ENCODE results near the gene CDK8.
"Not testable (repeated sequence)": the region's sequence is repeated elsewhere in the genome, so short reads cannot be mapped to it uniquely, and the experiment has no call there.

Gene CDK8

GRCh38 chr13:26254583-26255111 is 718 bp downstream of the CDK8 start:
- no peak for FAIRE-seq

DNA sequence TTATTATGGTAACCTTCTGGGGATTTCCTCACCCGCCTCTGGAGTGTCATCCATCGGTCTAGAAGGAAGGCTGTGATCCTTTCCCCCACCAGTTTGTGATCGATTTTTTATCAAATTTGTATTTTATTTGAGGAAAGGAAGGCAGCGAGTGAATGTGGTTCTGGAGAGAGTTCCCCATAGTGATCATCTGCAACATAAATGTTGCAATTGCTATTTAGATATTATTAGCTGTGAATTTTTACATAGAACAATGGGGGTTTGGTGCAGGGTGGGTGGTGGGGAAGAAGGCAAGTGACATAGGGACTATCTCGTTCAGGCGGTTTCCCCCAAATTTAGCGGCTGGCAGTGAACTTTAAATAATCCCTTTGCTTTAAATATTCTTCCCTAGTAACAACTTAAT is 1.2 kb downstream of the CDK8 start:
- FAIRE-seq, result no peak

- FAIRE-seq, result no peak
These were observed 1.9 kb downstream of the CDK8 start for GRCh38 chr13:26255691-26256277.

GRCh38 chr13:26257049-26257448 is 3.1 kb downstream of the CDK8 start:
- FAIRE-seq, result no peak

GRCh38 chr13:26259634-26260033 is 5.7 kb downstream of the CDK8 start:
- no peak for FAIRE-seq

DNA sequence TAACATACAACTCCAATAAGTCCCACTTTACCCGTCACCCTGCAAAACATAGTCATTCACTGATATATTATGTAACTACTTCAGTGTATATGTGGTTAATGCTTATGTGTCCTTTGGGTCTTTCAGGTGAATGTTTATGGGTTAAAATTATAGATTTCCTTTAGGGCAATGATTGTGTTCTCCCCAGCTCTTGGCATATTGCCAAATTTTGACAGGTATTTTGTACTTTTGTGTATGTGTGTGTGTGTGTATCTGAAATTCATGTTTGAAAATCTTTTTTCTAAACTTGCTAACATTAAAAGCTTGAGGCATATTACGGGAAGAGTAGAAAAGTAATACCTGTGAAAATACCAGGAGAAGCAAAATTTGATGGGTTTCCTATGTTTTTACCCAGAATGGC is 8.2 kb downstream of the CDK8 start:
- FAIRE-seq, result no peak

DNA sequence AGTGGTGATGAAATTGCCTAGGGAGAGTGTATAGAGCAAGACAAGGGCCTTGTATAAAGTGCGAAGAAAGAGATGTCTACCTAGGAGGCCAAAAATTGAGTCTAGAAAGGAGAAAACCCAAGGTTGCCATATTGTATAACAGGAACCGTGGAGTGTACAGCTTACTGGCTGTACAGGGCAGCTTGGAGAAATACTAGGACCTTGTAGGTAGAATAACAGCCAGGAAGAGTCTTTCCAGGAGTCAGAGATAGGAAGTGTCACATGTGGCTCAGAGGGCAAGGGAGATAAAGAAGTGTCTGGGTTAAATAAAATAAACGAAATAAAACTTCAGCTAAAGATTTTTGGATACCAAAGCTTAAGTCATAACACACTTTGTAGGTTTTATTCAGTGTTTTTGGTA is 12.4 kb downstream of the CDK8 start:
- no peak for FAIRE-seq

DNA sequence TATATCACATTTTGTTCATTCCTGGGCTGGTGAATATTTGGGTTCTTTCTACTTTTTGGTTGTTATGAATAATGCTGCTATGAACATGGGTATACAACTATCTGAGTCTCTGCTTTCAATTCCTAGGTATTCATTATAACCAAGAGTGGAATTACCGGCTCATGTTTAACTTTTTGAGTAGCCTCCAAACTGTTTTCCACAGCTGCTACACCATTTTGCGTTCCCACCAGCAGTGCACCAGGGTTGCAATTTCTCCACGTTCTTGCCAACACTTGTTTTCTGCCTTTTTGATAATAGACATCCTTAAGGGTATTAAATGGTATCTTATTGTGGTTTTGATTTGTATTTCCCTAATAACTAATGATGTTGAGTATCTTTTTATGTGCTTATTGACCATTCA is 16.8 kb downstream of the CDK8 start:
- no peak for FAIRE-seq

DNA sequence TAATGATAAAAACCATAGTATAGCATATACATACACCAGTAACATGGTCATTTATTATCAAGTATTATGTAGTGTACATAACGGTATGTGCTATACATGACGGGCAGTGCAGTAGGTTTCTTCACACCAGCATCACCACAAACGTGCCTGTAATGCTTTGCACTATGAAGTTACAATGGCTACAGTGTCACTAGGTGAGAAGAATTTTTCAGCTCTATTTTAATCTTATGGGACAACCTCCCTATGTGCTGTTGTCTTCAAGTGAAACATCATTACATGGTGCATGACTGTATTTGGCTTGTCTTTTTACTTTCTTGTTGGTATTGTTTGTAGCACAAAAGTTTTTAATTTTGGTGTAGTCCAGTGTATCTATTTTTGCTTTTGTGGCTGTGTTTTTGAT is 18.7 kb downstream of the CDK8 start:
- no peak for FAIRE-seq

DNA sequence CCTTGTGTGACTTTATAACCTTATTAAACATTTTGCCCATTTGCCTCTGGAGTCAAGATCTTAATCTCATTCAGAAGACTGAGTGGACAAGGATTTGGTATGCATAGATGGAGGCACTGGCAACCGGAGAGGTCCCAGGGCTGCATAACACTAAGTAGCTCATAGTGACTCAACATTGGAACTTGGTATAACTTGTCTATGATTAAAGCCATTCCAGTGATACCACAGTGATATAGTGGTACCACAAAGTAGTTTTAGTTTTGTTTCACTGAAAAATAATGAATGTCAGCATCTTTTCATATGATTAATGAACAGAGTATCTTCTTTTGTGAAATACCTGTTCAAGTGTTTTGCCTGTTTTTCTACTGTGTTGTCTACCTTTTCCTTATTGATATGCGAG is 26.4 kb downstream of the CDK8 start:
- no peak for FAIRE-seq

DNA sequence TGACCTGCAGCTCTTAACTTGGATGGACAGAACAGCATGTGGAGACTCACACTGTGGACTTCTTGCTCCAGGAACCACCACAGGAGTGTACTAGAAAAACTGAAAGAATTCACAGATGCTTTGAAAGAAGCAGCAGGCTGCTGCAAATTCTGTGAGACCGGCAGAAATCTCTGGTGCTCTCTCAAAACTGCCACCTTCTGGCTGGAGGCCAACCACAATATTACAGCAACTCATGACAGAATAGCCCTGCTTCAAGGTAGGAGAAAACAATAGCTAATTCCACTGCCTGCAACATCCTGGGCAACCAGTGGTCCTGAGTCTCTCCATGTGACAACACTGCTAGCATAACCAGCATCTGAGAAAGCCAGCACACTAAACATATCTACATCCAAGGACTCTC is 26.9 kb downstream of the CDK8 start:
- FAIRE-seq, result no peak

- not testable (repeated sequence) for FAIRE-seq
These were observed 32.0 kb downstream of the CDK8 start for GRCh38 chr13:26285911-26286310.

DNA sequence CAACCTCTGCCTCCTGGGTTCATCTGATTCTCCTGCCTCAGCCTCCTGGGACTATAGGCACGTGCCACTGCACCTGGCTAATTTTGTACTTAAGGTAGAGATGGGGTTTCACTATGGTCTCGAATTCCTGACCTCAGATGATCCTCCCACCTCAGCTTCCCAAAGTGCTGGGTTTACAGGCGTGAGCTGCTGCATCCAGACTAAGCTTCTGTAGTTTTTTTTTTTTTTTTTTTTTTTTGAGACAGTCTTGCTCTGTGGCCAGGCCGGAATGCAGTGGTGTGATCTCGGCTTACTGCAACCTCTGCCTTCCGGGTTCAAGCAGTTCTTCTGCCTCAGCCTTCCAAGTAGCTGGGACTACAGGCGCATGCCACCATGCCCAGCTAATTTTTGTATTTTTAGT is 34.9 kb downstream of the CDK8 start:
- not testable (repeated sequence) for FAIRE-seq

DNA sequence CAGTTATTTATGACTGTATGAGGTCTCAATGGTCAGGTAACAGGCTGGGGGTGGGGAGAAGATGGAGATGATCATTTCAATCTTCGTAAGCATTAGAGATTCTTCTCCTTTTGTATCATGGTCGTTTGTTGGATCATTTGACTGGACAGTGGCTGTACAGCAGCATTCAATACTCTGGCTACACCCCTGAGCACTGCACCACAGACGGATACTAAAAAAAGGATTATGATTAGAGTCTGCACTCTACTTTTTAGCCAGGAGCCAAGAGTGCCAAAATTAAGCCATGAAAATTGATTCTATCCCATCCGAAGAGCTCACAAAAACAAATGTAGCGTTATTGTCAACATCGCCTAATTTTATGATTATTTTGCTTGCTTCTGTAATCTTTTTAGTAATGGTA is 41.9 kb downstream of the CDK8 start:
- FAIRE-seq, result no peak

DNA sequence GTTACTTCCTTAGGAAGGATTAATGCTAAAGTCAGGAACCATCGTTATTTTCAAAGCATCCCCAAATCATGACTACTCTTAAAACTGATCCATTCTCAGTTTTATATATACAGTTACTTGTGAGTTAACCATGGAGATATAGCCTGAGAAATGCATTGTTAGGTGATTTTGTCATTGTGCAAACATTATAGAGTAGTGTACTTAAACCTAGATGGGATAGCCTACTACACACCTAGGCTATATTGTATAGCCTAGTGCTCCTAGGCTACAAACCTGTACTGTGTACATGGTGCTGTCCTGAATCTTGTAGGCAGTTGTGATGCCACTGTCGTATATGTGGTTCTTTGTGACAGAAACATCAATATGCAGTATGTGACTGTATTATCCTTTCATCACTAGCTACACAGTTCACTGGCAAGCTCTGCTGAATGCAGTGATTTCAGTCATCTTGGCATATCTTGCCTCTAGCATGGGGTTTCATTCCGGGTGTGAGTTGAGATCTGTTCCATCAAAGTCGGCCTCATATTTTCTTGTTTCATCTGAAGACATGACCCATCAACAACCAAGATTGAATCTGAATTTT is 45.3 kb downstream of the CDK8 start:
- no peak for FAIRE-seq

GRCh38 chr13:26300140-26300539 is 46.2 kb downstream of the CDK8 start:
- no peak for FAIRE-seq

DNA sequence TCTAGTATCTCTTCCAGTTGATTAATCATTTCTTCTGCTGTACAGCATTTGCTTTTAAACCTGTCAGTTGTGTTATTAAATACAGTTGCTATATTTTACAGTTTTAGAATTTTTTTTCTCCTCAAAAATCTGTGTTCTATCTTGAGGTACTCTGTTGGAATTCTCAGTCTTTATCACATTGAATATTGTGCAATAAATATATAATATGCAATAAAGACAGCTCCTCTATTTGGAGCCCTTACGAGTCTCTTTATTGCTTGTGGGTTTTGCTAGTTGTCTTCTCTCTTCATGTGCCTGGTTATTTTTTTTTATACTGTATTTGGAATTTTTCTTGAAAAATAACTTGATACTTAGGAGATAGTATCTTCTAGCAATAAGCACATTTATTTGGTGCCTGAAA is 51.7 kb downstream of the CDK8 start:
- no peak for FAIRE-seq

GRCh38 chr13:26307701-26308100 is 53.8 kb downstream of the CDK8 start:
- FAIRE-seq, result no peak

DNA sequence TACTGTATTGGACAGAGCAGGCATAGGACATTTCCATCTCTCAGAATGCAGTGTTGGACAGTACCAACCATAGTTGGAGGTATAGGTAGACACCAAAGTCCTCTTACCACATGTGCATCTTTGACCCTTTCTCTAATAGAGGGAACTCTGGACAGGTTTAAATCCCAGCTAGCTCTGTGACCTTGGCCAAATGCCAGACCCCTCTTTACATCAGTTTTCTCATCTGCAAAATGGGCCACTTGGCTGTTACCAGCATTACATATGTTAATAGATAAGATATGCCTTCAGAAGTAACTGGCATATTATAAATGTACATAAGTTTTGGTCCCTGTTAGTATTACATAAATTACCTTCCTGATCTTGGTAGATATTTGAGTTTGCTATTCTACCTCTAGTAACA is 54.3 kb downstream of the CDK8 start:
- FAIRE-seq, result no peak

- no peak for FAIRE-seq
These were observed 54.9 kb downstream of the CDK8 start for GRCh38 chr13:26308836-26309235.

GRCh38 chr13:26310003-26310402 is 56.1 kb downstream of the CDK8 start:
- FAIRE-seq, result no peak

GRCh38 chr13:26310470-26310869 is 56.5 kb downstream of the CDK8 start:
- FAIRE-seq, result no peak

DNA sequence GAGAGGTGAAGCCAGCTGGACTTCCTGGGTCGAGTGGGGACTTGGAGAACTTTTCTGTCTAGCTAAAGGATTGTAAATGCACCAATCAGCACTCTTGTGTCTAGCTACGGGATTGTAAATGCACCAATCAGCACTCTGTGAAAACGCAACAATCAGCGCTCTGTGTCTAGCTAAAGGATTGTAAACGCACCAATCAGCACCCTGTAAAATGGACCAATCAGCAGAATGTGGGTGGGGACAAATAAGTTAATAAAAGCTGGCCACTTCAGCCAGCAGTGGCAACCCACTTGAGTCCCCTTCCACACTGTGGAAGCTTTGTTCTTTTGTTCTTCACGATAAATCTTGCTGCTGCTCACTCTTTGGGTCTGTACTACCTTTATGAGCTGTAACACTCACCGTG is 58.1 kb downstream of the CDK8 start:
- not testable (repeated sequence) for FAIRE-seq

- not testable (repeated sequence) for FAIRE-seq
These were observed 62.2 kb downstream of the CDK8 start for GRCh38 chr13:26316095-26316494.

GRCh38 chr13:26320766-26321165 is 66.8 kb downstream of the CDK8 start:
- FAIRE-seq, result no peak

Data from TTC549 (cell line).